ENCODE measurements around the gene SLC39A11.

The SLC39A11 gene

DNA sequence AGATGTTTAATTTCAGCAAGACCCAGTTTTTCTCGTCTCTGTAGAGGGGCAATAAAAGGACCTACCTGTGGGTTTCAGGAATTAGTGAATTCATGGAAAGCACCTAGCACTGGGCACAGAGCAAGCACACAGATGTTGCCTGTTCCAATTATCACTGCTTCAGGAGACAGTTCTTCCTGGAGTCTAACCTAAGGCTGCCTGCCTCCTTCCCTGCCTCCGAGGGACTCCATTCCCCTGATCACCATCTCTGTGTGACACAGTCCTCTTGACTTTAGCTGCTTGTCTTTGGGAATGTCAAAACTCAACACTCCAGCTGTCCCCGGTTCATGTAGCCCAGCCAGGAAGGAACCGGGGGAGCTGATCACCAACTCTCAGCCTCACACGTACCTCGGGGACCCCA lies 474.9 kb downstream of the SLC39A11 start:
- no peak for TF ChIP-seq GLIS3 (CRISPR knock-in tag; IDR thresholded peaks at IDR 0.05)
- no peak for TF ChIP-seq BACH2 (CRISPR knock-in tag; IDR thresholded peaks at IDR 0.05; ENCODE audit: borderline replicate concordance)
- TF ChIP-seq ZC3H10 (CRISPR knock-in tag; IDR thresholded peaks at IDR 0.05): no peak
- no peak for TF ChIP-seq OSR1 (CRISPR knock-in tag; IDR thresholded peaks at IDR 0.05)
- no peak for ATAC-seq

- ATAC-seq: no peak
- TF ChIP-seq GLIS3 (CRISPR knock-in tag; IDR thresholded peaks at IDR 0.05): no peak
Measured at GRCh38 chr17:72616447-72616846, 476.0 kb downstream of the SLC39A11 start.

- TF ChIP-seq ZFP3 (CRISPR knock-in tag; IDR thresholded peaks at IDR 0.05) (no peak), PPARA (CRISPR knock-in tag; IDR thresholded peaks at IDR 0.05; ENCODE audit: borderline replicate concordance) (no peak), CSRNP3 (CRISPR knock-in tag; IDR thresholded peaks at IDR 0.05) (no peak), GLIS3 (CRISPR knock-in tag; IDR thresholded peaks at IDR 0.05) (no peak), TOX (CRISPR knock-in tag; IDR thresholded peaks at IDR 0.05; ENCODE audit: borderline replicate concordance) (no peak), ARNTL (CRISPR knock-in tag; IDR thresholded peaks at IDR 0.05; ENCODE audit: borderline replicate concordance, low read depth) (no peak), ISL1 (CRISPR knock-in tag; IDR thresholded peaks at IDR 0.05) (no peak), ZFP30 (CRISPR knock-in tag; IDR thresholded peaks at IDR 0.05) (no peak), BACH2 (CRISPR knock-in tag; IDR thresholded peaks at IDR 0.05; ENCODE audit: borderline replicate concordance) (no peak), ESRRG (CRISPR knock-in tag; IDR thresholded peaks at IDR 0.05) (no peak), ZC3H10 (CRISPR knock-in tag; IDR thresholded peaks at IDR 0.05) (no peak), CSDC2 (CRISPR knock-in tag; IDR thresholded peaks at IDR 0.05) (no peak), ZNF70 (CRISPR knock-in tag; IDR thresholded peaks at IDR 0.05) (no peak), TCF4 (CRISPR knock-in tag; IDR thresholded peaks at IDR 0.05; ENCODE audit: borderline replicate concordance) (no peak), ZNF8 (CRISPR knock-in tag; IDR thresholded peaks at IDR 0.05) (no peak)
- TF ChIP-seq, protein P1, sequence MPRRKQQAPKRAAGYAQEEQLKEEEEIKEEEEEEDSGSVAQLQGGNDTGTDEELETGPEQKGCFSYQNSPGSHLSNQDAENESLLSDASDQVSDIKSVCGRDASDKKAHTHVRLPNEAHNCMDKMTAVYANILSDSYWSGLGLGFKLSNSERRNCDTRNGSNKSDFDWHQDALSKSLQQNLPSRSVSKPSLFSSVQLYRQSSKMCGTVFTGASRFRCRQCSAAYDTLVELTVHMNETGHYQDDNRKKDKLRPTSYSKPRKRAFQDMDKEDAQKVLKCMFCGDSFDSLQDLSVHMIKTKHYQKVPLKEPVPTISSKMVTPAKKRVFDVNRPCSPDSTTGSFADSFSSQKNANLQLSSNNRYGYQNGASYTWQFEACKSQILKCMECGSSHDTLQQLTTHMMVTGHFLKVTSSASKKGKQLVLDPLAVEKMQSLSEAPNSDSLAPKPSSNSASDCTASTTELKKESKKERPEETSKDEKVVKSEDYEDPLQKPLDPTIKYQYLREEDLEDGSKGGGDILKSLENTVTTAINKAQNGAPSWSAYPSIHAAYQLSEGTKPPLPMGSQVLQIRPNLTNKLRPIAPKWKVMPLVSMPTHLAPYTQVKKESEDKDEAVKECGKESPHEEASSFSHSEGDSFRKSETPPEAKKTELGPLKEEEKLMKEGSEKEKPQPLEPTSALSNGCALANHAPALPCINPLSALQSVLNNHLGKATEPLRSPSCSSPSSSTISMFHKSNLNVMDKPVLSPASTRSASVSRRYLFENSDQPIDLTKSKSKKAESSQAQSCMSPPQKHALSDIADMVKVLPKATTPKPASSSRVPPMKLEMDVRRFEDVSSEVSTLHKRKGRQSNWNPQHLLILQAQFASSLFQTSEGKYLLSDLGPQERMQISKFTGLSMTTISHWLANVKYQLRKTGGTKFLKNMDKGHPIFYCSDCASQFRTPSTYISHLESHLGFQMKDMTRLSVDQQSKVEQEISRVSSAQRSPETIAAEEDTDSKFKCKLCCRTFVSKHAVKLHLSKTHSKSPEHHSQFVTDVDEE (CRISPR knock-in tag; IDR thresholded peaks at IDR 0.05): no peak
- TF ChIP-seq, protein P2, sequence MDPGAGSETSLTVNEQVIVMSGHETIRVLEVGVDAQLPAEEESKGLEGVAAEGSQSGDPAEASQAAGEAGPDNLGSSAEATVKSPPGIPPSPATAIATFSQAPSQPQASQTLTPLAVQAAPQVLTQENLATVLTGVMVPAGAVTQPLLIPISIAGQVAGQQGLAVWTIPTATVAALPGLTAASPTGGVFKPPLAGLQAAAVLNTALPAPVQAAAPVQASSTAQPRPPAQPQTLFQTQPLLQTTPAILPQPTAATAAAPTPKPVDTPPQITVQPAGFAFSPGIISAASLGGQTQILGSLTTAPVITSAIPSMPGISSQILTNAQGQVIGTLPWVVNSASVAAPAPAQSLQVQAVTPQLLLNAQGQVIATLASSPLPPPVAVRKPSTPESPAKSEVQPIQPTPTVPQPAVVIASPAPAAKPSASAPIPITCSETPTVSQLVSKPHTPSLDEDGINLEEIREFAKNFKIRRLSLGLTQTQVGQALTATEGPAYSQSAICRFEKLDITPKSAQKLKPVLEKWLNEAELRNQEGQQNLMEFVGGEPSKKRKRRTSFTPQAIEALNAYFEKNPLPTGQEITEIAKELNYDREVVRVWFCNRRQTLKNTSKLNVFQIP (CRISPR knock-in tag; IDR thresholded peaks at IDR 0.05; ENCODE audit: borderline replicate concordance, low read depth): no peak
- TF ChIP-seq, protein P3, sequence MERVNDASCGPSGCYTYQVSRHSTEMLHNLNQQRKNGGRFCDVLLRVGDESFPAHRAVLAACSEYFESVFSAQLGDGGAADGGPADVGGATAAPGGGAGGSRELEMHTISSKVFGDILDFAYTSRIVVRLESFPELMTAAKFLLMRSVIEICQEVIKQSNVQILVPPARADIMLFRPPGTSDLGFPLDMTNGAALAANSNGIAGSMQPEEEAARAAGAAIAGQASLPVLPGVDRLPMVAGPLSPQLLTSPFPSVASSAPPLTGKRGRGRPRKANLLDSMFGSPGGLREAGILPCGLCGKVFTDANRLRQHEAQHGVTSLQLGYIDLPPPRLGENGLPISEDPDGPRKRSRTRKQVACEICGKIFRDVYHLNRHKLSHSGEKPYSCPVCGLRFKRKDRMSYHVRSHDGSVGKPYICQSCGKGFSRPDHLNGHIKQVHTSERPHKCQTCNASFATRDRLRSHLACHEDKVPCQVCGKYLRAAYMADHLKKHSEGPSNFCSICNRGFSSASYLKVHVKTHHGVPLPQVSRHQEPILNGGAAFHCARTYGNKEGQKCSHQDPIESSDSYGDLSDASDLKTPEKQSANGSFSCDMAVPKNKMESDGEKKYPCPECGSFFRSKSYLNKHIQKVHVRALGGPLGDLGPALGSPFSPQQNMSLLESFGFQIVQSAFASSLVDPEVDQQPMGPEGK (CRISPR knock-in tag; IDR thresholded peaks at IDR 0.05; ENCODE audit: borderline replicate concordance): no peak
- no peak for ATAC-seq
Measured at GRCh38 chr17:72615627-72615991, 476.9 kb downstream of the SLC39A11 start.

GRCh38 chr17:72614871-72615626 lies 477.4 kb downstream of the SLC39A11 start:
- ATAC-seq: no peak
- TF ChIP-seq CSDC2 (CRISPR knock-in tag; IDR thresholded peaks at IDR 0.05) (no peak), TOX (CRISPR knock-in tag; IDR thresholded peaks at IDR 0.05; ENCODE audit: borderline replicate concordance) (no peak)

GRCh38 chr17:72614476-72614870 lies 478.0 kb downstream of the SLC39A11 start:
- TF ChIP-seq TCF4 (CRISPR knock-in tag; IDR thresholded peaks at IDR 0.05; ENCODE audit: borderline replicate concordance): no peak
- no peak for TF ChIP-seq TOX (CRISPR knock-in tag; IDR thresholded peaks at IDR 0.05; ENCODE audit: borderline replicate concordance)
- TF ChIP-seq CSDC2 (CRISPR knock-in tag; IDR thresholded peaks at IDR 0.05): no peak
- no peak for TF ChIP-seq SNAI2 (CRISPR knock-in tag; IDR thresholded peaks at IDR 0.05)
- TF ChIP-seq PPARA (CRISPR knock-in tag; IDR thresholded peaks at IDR 0.05; ENCODE audit: borderline replicate concordance): no peak
- TF ChIP-seq, protein P3 (CRISPR knock-in tag; IDR thresholded peaks at IDR 0.05; ENCODE audit: borderline replicate concordance): no peak
- no peak for TF ChIP-seq GLIS3 (CRISPR knock-in tag; IDR thresholded peaks at IDR 0.05)
- no peak for TF ChIP-seq CREB5 (CRISPR knock-in tag; IDR thresholded peaks at IDR 0.05; ENCODE audit: low read depth)
- TF ChIP-seq ESRRG (CRISPR knock-in tag; IDR thresholded peaks at IDR 0.05): no peak
- TF ChIP-seq ISL1 (CRISPR knock-in tag; IDR thresholded peaks at IDR 0.05): no peak
- no peak for ATAC-seq

Data from SK-N-SH treated with all-trans-retinoic acid at 6 μM for 48 hours (cell line).